ENCODE data around the gene ANOS1. TPM values are rescaled to one million over a fixed set of nuclear protein-coding genes. Genes with fewer than 3 reads are reported as not detected.
"Not testable (repeated sequence)": the region's sequence is repeated elsewhere in the genome, so short reads cannot be mapped to it uniquely, and the experiment has no call there.

Gene ANOS1, protein sequence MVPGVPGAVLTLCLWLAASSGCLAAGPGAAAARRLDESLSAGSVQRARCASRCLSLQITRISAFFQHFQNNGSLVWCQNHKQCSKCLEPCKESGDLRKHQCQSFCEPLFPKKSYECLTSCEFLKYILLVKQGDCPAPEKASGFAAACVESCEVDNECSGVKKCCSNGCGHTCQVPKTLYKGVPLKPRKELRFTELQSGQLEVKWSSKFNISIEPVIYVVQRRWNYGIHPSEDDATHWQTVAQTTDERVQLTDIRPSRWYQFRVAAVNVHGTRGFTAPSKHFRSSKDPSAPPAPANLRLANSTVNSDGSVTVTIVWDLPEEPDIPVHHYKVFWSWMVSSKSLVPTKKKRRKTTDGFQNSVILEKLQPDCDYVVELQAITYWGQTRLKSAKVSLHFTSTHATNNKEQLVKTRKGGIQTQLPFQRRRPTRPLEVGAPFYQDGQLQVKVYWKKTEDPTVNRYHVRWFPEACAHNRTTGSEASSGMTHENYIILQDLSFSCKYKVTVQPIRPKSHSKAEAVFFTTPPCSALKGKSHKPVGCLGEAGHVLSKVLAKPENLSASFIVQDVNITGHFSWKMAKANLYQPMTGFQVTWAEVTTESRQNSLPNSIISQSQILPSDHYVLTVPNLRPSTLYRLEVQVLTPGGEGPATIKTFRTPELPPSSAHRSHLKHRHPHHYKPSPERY
- 1 to 10 TPM in 1 of 6 donors, under 1 TPM in 5; 0.05 to 2.1 (median 0.31) TPM for total RNA-seq
- polyA plus RNA-seq, result under 1 TPM; 0.04 to 0.23 TPM

DNA sequence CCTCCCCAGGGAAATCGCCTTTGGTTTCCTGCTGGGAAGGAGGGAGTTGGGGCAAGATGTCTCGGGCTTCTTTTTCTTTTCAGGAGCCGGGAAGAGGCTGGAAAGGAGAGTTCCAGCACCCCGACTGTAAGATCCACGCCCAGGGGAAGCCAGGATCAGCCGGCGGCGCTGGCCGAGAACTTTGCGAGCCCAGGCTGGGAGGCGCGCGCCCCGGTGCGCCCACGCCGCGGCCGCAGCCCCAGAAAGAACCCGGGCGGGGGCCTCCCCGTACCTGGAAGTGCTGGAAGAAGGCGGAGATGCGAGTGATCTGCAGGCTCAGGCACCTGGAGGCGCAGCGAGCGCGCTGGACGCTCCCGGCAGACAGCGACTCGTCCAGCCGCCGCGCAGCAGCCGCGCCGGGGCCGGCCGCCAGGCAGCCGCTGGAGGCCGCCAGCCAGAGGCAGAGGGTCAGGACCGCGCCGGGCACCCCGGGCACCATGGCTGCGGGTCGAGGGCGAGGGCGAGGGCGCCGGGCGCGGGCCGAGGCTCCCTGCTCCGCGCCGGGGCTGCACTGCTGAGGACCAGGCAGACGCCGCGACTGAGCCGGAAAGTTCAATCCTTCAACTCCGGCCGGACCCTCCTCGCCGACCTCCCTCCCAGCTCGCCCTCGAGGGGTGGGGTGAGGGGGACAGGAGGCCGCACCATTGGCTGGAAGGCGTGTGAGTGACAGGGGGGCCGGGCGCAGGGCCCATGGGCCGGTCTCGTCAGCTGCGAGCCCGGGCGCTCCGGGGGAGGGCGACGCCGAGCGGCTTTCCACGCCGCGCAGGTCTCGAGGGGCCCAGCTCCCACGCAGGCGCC, at the start of gene ANOS1:
TSS of gene ANOS1 (minus strand) at position 579 of the 837 bp plus-strand sequence. CDS start at position 478, 101 bp downstream.
- TF ChIP-seq, protein P1, sequence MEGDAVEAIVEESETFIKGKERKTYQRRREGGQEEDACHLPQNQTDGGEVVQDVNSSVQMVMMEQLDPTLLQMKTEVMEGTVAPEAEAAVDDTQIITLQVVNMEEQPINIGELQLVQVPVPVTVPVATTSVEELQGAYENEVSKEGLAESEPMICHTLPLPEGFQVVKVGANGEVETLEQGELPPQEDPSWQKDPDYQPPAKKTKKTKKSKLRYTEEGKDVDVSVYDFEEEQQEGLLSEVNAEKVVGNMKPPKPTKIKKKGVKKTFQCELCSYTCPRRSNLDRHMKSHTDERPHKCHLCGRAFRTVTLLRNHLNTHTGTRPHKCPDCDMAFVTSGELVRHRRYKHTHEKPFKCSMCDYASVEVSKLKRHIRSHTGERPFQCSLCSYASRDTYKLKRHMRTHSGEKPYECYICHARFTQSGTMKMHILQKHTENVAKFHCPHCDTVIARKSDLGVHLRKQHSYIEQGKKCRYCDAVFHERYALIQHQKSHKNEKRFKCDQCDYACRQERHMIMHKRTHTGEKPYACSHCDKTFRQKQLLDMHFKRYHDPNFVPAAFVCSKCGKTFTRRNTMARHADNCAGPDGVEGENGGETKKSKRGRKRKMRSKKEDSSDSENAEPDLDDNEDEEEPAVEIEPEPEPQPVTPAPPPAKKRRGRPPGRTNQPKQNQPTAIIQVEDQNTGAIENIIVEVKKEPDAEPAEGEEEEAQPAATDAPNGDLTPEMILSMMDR (IDR thresholded peaks at IDR 0.05), result no peak
- H3K36me3 ChIP-seq, result no peaks in the 10 kb centered on the region
- intact Hi-C loops (cut with DNase I), result loop anchor here in 1 of 3 donors (10.0 kb wide), 1 partner anchor 737 kb away; no protein-coding TSS in a partner anchor
- no peaks in the 10 kb centered on the region for H3K4me1 ChIP-seq
- peak within 1 kb of the TSS; percentile 16 to 45 (median 23) for H3K4me3 ChIP-seq
- H3K9me3 ChIP-seq, result no peaks in the 10 kb centered on the region
- peaks cover 0 to 37% (median 0%) of the 10 kb centered on the region in 4 donors for H3K27me3 ChIP-seq
- 0 to 1% methylated on average over 65 to 87 of the region's 88 CpGs for WGBS, 2 donors
- FAIRE-seq (no peak), DNase-seq (peak; percentile 11 to 77 (median 44)), ATAC-seq (peak; percentile 35 to 94 (median 86))
- no peak within 1 kb of the TSS for H3K27ac ChIP-seq

DNA sequence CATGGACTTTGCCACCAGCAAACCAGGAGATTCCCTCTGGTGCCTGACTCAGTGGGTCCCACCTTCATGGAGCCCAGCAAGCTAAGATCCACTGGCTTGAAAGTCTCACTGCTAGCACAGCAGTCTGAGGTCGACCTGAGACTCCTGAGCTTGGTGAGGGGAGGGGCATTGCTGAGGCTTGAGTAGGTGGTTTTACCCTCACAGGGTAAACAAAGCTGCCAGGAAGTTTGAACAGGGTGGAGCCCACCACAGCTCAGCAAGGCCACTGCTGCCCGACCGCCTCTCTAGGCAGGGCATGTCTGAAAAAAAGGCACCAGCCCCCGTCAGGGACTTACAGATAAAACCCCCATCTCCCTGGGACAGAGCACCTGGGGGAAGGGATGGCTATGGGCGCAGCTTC, 41.2 kb upstream of the ANOS1 start:
- H3K9me3 ChIP-seq, result no peaks in the 10 kb centered on the region
- WGBS, 2 donors, result 47 to 49% methylated on average over 5 of the region's 5 CpGs
- peaks cover 0 to 15% (median 0%) of the 10 kb centered on the region in 4 donors for H3K27me3 ChIP-seq
- TF ChIP-seq, protein P1 (IDR thresholded peaks at IDR 0.05), result no peak
- no peak for ATAC-seq
- H3K36me3 ChIP-seq, result no peaks in the 10 kb centered on the region
- FAIRE-seq, result no peak
- no peak overlapping the region for H3K27ac ChIP-seq
- no peak for DNase-seq
- intact Hi-C loops (cut with DNase I), result no loop called here
- H3K4me3 ChIP-seq, result no peak overlapping the region
- H3K4me1 ChIP-seq, result no peaks in the 10 kb centered on the region

DNA sequence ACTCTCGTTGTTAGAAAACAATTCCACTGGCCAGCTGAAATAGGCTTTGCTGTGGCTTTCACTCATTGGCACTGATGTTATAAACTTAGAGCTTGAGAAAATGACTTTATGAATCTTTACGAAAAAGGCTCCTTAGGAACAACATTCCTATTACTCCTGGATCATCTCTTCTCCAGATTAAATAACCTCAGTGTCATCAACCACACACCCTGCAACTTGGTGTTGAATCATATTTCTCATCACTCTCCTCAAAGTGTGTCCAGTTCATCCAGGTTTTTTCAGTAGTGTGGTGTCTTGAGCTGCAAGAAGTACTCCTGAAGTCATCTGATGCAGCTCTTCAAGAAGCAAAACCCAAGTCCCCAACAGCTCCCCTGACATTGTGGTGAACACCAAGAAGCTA, 28.1 kb upstream of the ANOS1 start:
- intact Hi-C loops (cut with DNase I), result no loop called here
- FAIRE-seq (no peak), ATAC-seq (no peak), DNase-seq (no peak)
- Histone ChIP-seq H3K4me3 (no peak overlapping the region), H3K27me3 (peaks cover 0 to 13% (median 2%) of the 10 kb centered on the region in 4 donors), H3K36me3 (no peaks in the 10 kb centered on the region), H3K9me3 (no peaks in the 10 kb centered on the region), H3K4me1 (no peaks in the 10 kb centered on the region), H3K27ac (no peak overlapping the region)
- TF ChIP-seq, protein P1 (IDR thresholded peaks at IDR 0.05), result no peak
- WGBS, 2 donors, result 62 to 69% methylated on average over 2 of the region's 2 CpGs

DNA sequence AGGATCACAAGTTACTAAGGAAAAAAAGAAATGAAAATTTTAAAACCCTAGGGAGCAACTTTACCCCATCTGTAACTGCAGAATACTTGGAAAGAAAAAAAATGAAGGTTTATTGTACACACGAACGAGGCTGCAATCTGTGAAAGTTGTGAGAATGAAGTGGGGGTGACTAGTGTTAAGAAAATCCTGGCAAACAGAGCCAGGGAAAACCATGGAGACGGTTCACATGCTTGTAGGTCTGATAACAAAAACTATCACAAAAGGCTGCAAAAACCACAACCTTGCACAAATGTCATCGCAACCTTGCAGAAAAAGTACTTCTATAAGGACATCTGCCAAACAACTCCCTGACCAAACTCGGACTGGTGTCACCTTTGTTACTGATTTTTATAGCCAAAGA, 26.8 kb upstream of the ANOS1 start:
- FAIRE-seq, result peak; percentile 66

DNA sequence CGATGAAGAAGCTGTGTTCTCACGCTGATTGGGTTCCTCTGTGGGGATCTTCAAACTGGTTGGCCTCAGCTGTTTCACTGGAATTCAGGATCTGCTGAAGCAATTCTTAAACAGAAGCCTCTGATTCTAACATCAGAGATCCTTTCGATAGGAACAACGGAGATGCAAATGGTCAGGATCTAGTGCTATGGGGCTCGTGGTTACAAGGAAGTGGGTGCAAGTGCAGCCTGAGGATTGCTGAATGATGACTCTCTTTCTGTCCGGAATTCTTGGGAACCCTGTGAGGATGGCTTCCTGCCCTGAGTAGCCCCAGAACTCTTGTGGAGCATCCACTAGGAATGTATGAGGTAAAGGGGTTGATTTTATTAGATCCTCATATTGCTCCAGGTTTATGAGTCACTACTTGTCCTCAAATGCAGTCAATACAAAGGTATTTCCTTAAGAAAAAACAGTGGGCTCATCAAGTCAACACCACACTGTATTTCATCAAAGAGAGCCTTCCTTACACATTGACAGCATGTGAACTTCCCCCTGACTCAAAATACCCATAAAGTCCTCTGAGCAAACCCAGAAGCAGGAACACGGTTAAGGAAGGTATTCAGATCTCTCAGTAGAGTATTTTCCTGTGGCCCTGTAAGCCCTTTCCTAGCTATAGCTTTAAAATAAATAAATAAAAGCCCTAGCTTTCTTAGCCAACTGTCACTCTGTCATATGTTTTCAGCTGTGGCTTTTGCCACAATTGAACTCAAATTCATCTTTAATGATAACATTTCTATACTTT, 25.9 kb upstream of the ANOS1 start:
- DNase-seq; intact Hi-C loops (cut with DNase I); H3K4me1 ChIP-seq; H3K27me3 ChIP-seq; H3K9me3 ChIP-seq; FAIRE-seq; ATAC-seq; H3K4me3 ChIP-seq; H3K27ac ChIP-seq; H3K36me3 ChIP-seq: not testable (repeated sequence)
- 69 to 81% methylated on average over 7 of the region's 7 CpGs for WGBS, 2 donors

More for the DNA sequence above, 26.8 kb upstream of the ANOS1 start:
- H3K27me3 ChIP-seq; H3K27ac ChIP-seq; DNase-seq; intact Hi-C loops (cut with DNase I); H3K4me3 ChIP-seq; ATAC-seq; H3K9me3 ChIP-seq; H3K36me3 ChIP-seq; H3K4me1 ChIP-seq: not testable (repeated sequence)
- 56 to 70% methylated on average over 4 to 5 of the region's 5 CpGs for WGBS, 2 donors

Data from pancreas (tissue), 10 donors.